HepG2 (cell line): ENCODE measurements around the gene MBTPS1. TPM values are rescaled to one million over a fixed set of nuclear protein-coding genes. Genes with fewer than 3 reads are reported as not detected.

Source experiments
- CERS6 ChIP-seq: sonication (generic); formaldehyde crosslinking; IDR thresholded peaks from 2 replicates; pipeline ENCODE4 v1.5.0; 2020; ENCODE audit warnings: missing genetic modification reagents
- HNF4G ChIP-seq, 2 experiments: sonication (generic) in 1 of 2; formaldehyde crosslinking in 1 of 2; IDR thresholded peaks; 2 replicates each; pipeline versions ENCODE4 v1.4.0 to v1.6.1; 2011 to 2020; ENCODE audit warnings: borderline replicate concordance in 2 of 2, low read depth in 2 of 2, mild to moderate bottlenecking in 2 of 2, low read length in 1 of 2, missing genetic modification reagents in 1 of 2, moderate library complexity in 1 of 2
- HOXA3 ChIP-seq: sonication (generic); formaldehyde crosslinking; IDR thresholded peaks from 2 replicates; pipeline ENCODE4 v1.5.0; 2020; ENCODE audit warnings: missing genetic modification reagents
- KAT2B ChIP-seq: fragments of 150-350 bp; IDR thresholded peaks from 2 replicates; pipeline ENCODE4 v1.6.1; 2014; ENCODE audit warnings: low read depth, low read length, borderline replicate concordance
- NFE2L2 ChIP-seq: fragments of 150-350 bp; IDR thresholded peaks from 2 replicates; pipeline ENCODE4 v1.6.1; 2014; ENCODE audit warnings: low read length
- PAXIP1 ChIP-seq: sonication (generic); formaldehyde crosslinking; conservative IDR thresholded peaks from 2 replicates; pipeline ENCODE4 v1.4.0; 2020; ENCODE audit warnings: mild to moderate bottlenecking, missing genetic modification reagents, moderate library complexity
- RFX5 ChIP-seq: IDR thresholded peaks from 2 replicates; pipeline ENCODE4 v1.6.1; 2011; ENCODE audit warnings: low read depth, low read length, improper control_type of control experiment
- RNF2 ChIP-seq: fragments of 450-650 bp; conservative IDR thresholded peaks from 2 replicates; pipeline ENCODE4 v1.6.1; 2016; ENCODE audit warnings: low read depth
- ZFP36 ChIP-seq: fragments of 150-350 bp; IDR thresholded peaks from 2 replicates; pipeline ENCODE4 v1.6.1; 2018; ENCODE audit warnings: borderline replicate concordance, low read length, low read depth; ENCODE audit not compliant: partially characterized antibody
- ZNF24 ChIP-seq: fragments of 450-650 bp; IDR thresholded peaks from 2 replicates; pipeline ENCODE4 v1.6.1; 2017; ENCODE audit warnings: antibody characterized with exemption, mild to moderate bottlenecking
- ZNF274 ChIP-seq: sonication (generic); formaldehyde crosslinking; IDR thresholded peaks from 2 replicates; pipeline ENCODE4 v1.5.1; 2020; ENCODE audit warnings: mild to moderate bottlenecking, missing genetic modification reagents
- ZNF281 ChIP-seq: sonication (generic); formaldehyde crosslinking; IDR thresholded peaks from 2 replicates; pipeline ENCODE4 v1.4.0; 2020; ENCODE audit warnings: missing genetic modification reagents, borderline replicate concordance
- ZNF572 ChIP-seq: sonication (generic); formaldehyde crosslinking; IDR thresholded peaks from 2 replicates; pipeline ENCODE4 v1.5.1; 2020; ENCODE audit warnings: mild to moderate bottlenecking, missing genetic modification reagents
- ZNF713 ChIP-seq: sonication (generic); formaldehyde crosslinking; IDR thresholded peaks from 2 replicates; pipeline ENCODE4 v1.4.0; 2020; ENCODE audit warnings: mild to moderate bottlenecking, missing genetic modification reagents
- ZNF770 ChIP-seq: sonication (generic); formaldehyde crosslinking; IDR thresholded peaks from 2 replicates; pipeline ENCODE4 v1.5.0; 2020; ENCODE audit warnings: mild to moderate bottlenecking, missing genetic modification reagents
- polyA plus RNA-seq, 8 experiments: library from polyadenylated mRNA; depleted of rRNA in 3 of 8; stranded (reverse) in 7 of 8; unstranded in 1 of 8; fragments of >200 nt; fragmentation: Illumina TruSeq in 4 of 8; extraction: Trizol in 4 of 8; gene quantifications; 2 replicates each; pipeline versions ENCODE4 v1.2.1 to v1.2.3, GENCODE V29; 2011 to 2016; ENCODE audit warnings: low read depth in 4 of 8, missing spikeins in 1 of 8, mixed read lengths in 1 of 8; ENCODE audit not compliant: insufficient read depth in 1 of 8
- total RNA-seq, 5 experiments: library from RNA; depleted of rRNA; stranded (reverse); fragments of >200 nt; fragmentation: Illumina TruSeq; extraction: Trizol; gene quantifications; 2 replicates each; pipeline ENCODE4 v1.2.3, GENCODE V29; 2016; ENCODE audit warnings: low read depth in 1 of 5
- TF ChIP-seq, protein P1 (sequence below): sonication (generic); formaldehyde crosslinking; IDR thresholded peaks from 2 replicates; pipeline ENCODE4 v1.4.0; 2020; ENCODE audit warnings: mild to moderate bottlenecking, missing genetic modification reagents

Gene MBTPS1
- total and polyA plus RNA-seq, 2 of the 13 experiments (the other 11 are each of a cell fraction or from before 2014, with no cell fraction given), result 56.7 to 91.3 TPM

DNA sequence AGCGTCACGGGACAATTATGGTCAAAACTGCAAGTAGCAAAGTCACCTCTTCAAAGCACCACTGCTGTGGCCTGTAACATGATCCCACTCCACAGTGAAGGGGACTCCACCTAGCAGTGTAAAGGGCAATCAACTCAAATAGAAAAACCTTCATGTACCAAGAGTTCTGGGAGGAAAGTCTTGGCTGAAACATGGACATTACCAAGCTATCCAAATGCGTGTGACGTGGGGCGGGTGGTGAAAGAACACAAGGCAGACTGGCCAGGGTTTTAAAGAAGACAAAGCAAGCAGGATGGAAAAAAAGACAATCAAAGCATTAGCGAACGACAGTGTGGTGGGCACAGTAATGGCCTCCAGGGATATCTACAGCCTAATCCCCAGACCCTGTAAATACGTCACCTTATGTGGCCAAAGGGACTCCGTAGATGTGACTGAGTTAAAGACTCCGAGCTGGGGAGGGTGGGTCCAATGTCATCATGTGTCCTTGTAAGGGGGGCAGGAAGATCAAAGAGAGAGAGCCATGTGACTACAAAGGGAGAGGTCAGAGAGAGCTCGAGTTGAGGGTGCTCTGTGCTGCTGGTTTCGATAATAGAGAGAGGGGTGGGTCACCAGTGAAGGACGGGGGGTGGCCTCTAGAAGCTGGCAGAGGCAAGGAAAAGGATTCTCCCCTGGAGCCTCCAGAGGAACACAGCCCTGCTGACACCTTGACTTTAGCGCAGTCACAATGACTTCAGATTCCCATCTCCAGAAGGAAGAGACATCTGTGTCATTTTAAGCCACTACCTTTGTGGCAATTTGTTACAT is 22.3 kb upstream of the MBTPS1 start (continued):
- TF ChIP-seq ZNF274, result no peak; the same call in 1 of the 2 replicates
- TF ChIP-seq ZNF24, result no peak
- TF ChIP-seq ZNF572, result 0 out of 2 replicates have a peak, but pooled peaks have one; percentile 55
- no peak for TF ChIP-seq ZNF713 (CRISPR knock-in tag)
- 0 out of 2 replicates have a peak, but pooled peaks have one; percentile 38 for TF ChIP-seq RFX5
- TF ChIP-seq, protein P1, sequence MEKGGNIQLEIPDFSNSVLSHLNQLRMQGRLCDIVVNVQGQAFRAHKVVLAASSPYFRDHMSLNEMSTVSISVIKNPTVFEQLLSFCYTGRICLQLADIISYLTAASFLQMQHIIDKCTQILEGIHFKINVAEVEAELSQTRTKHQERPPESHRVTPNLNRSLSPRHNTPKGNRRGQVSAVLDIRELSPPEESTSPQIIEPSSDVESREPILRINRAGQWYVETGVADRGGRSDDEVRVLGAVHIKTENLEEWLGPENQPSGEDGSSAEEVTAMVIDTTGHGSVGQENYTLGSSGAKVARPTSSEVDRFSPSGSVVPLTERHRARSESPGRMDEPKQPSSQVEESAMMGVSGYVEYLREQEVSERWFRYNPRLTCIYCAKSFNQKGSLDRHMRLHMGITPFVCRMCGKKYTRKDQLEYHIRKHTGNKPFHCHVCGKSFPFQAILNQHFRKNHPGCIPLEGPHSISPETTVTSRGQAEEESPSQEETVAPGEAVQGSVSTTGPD (CRISPR knock-in tag), result no peak; the same call in 1 of the 2 replicates
- no peak for TF ChIP-seq CERS6 (CRISPR knock-in tag)
- peak; percentile 77 for TF ChIP-seq ZNF281
- TF ChIP-seq RNF2, result 0 out of 2 replicates have a peak, but pooled peaks have one; percentile 40
- TF ChIP-seq NFE2L2, result no peak; the same call in 1 of the 2 replicates
- peak; percentile 66; the same call in 1 of the 2 replicates for TF ChIP-seq HNF4G (IDR thresholded peaks at IDR 0.05; ENCODE audit: borderline replicate concordance, low read depth, low read length)
- TF ChIP-seq HNF4G (CRISPR knock-in tag; IDR thresholded peaks at IDR 0.05; ENCODE audit: borderline replicate concordance, low read depth), result 0 out of 2 replicates have a peak, but pooled peaks have one; percentile 11
- no peak for TF ChIP-seq ZFP36
- peak; percentile 90 for TF ChIP-seq PAXIP1 (CRISPR knock-in tag)
- no peak for TF ChIP-seq KAT2B
- peak; percentile 92 for TF ChIP-seq HOXA3 (CRISPR knock-in tag)
- TF ChIP-seq ZNF770, result no peak; the same call in 1 of the 2 replicates
